GM19452 (cell line): ENCODE measurements around the gene GATAD2A.

Source experiments
- ATAC-seq: cut with Tn5 transposase; IDR thresholded peaks from one replicate; pipeline ENCODE4 v1.9.1; 2021; ENCODE audit not compliant: unreplicated experiment

GATAD2A gene

GRCh38 chr19:19505669-19506326 is 100.3 kb downstream of the GATAD2A start:
- no peak for ATAC-seq

- ATAC-seq: no peak
Measured at GRCh38 chr19:19506592-19506991, 101.1 kb downstream of the GATAD2A start.

GRCh38 chr19:19507354-19507753 is 101.9 kb downstream of the GATAD2A start:
- ATAC-seq: no peak

GRCh38 chr19:19508217-19508616 is 102.7 kb downstream of the GATAD2A start:
- no peak for ATAC-seq

- no peak for ATAC-seq
Measured at GRCh38 chr19:19510432-19510831, 105.0 kb downstream of the GATAD2A start.

GRCh38 chr19:19513682-19514081 is 108.2 kb downstream of the GATAD2A start:
- no peak for ATAC-seq

GRCh38 chr19:19514215-19514657 is 108.8 kb downstream of the GATAD2A start:
- ATAC-seq: no peak

- ATAC-seq: no peak
Measured at GRCh38 chr19:19514881-19515641, 109.6 kb downstream of the GATAD2A start, which contains the start of gene TSSK6. Gene TSSK6 (minus strand): TSS chr19:19515548. CDS start chr19:19515427, 121 bp downstream.

- ATAC-seq: peak; percentile 93
Measured at GRCh38 chr19:19515642-19516519, 110.4 kb downstream of the GATAD2A start, which contains the start of gene NDUFA13. Gene NDUFA13 (plus strand): TSS chr19:19516225. CDS start chr19:19516239, 14 bp downstream.

GRCh38 chr19:19517235-19517619 is 111.8 kb downstream of the GATAD2A start:
- no peak for ATAC-seq

- no peak for ATAC-seq
Measured at GRCh38 chr19:19520989-19521388, 115.5 kb downstream of the GATAD2A start.

GRCh38 chr19:19523177-19523576 is 117.7 kb downstream of the GATAD2A start:
- ATAC-seq: no peak

GRCh38 chr19:19524053-19524452 is 118.6 kb downstream of the GATAD2A start:
- ATAC-seq: no peak

- no peak for ATAC-seq
Measured at GRCh38 chr19:19525611-19526380, 120.3 kb downstream of the GATAD2A start.

GRCh38 chr19:19526581-19527370 is 121.3 kb downstream of the GATAD2A start:
- ATAC-seq: no peak

- ATAC-seq: no peak
Measured at GRCh38 chr19:19527371-19527656, 121.8 kb downstream of the GATAD2A start.

GRCh38 chr19:19527674-19528625 is 122.5 kb downstream of the GATAD2A start:
- ATAC-seq: no peak

GRCh38 chr19:19528721-19529490 is 123.4 kb downstream of the GATAD2A start, which contains the start of gene YJEFN3:
Gene YJEFN3 (plus strand): TSS chr19:19528911. CDS start chr19:19528933, 22 bp downstream.
- ATAC-seq: no peak
